Measurements from ENCODE around the gene OGDHL.
"Not testable (repeated sequence)": the region's sequence is repeated elsewhere in the genome, so short reads cannot be mapped to it uniquely, and the experiment has no call there.

Gene OGDHL

GRCh38 chr10:49761789-49762565 lies at the start of gene OGDHL:
Gene OGDHL (minus strand): TSS chr10:49762323. CDS start chr10:49758592, 3,731 bp downstream.
- DNase-seq: no peak

GRCh38 chr10:49803988-49804387 lies 41.9 kb upstream of the OGDHL start:
- no peak for DNase-seq

- no peak for DNase-seq
These were observed 36.2 kb upstream of the OGDHL start for GRCh38 chr10:49798275-49798674.

GRCh38 chr10:49791100-49791499 lies 29.0 kb upstream of the OGDHL start:
- DNase-seq: no peak

GRCh38 chr10:49784681-49785080 lies 22.6 kb upstream of the OGDHL start:
- no peak for DNase-seq

GRCh38 chr10:49783645-49784044 lies 21.5 kb upstream of the OGDHL start:
- DNase-seq: no peak

- DNase-seq: no peak
These were observed 19.1 kb upstream of the OGDHL start for GRCh38 chr10:49781247-49781646.

- no peak for DNase-seq
These were observed 16.1 kb upstream of the OGDHL start for GRCh38 chr10:49778197-49778596.

GRCh38 chr10:49776851-49777250 lies 14.7 kb upstream of the OGDHL start:
- no peak for DNase-seq

GRCh38 chr10:49775014-49775413 lies 12.9 kb upstream of the OGDHL start:
- no peak for DNase-seq

- DNase-seq: not testable (repeated sequence)
These were observed 10.8 kb upstream of the OGDHL start for GRCh38 chr10:49772944-49773343.

GRCh38 chr10:49771046-49771445 lies 8.9 kb upstream of the OGDHL start:
- DNase-seq: not testable (repeated sequence)

GRCh38 chr10:49769692-49770091 lies 7.6 kb upstream of the OGDHL start:
- no peak for DNase-seq

GRCh38 chr10:49768731-49769130 lies 6.6 kb upstream of the OGDHL start:
- no peak for DNase-seq

- no peak for DNase-seq
These were observed 6.2 kb upstream of the OGDHL start for GRCh38 chr10:49768329-49768728.

- DNase-seq: no peak
These were observed 5.6 kb upstream of the OGDHL start for GRCh38 chr10:49767752-49768151.

GRCh38 chr10:49766484-49766883 lies 4.4 kb upstream of the OGDHL start:
- DNase-seq: no peak

GRCh38 chr10:49762566-49762877 lies 399 bp upstream of the OGDHL start:
- DNase-seq: no peak

- DNase-seq: no peak
These were observed 828 bp downstream of the OGDHL start for GRCh38 chr10:49761201-49761788.

GRCh38 chr10:49760789-49761188 lies 1.3 kb downstream of the OGDHL start:
- DNase-seq: no peak

- no peak for DNase-seq
These were observed 2.2 kb downstream of the OGDHL start for GRCh38 chr10:49759787-49760551.

GRCh38 chr10:49758249-49758930 lies 3.7 kb downstream of the OGDHL start:
- no peak for DNase-seq

GRCh38 chr10:49756641-49757040 lies 5.5 kb downstream of the OGDHL start:
- DNase-seq: no peak
